Neural cell (in vitro differentiated cells): ENCODE measurements around the gene AGO4. TPM values are rescaled to one million over a fixed set of nuclear protein-coding genes. Genes with fewer than 3 reads are reported as not detected.
"Not testable (repeated sequence)": the region's sequence is repeated elsewhere in the genome, so short reads cannot be mapped to it uniquely, and the experiment has no call there.

ENCODE experiments used
- H2AFZ ChIP-seq: fragments of 200-600, 300-800 bp; sonication (generic), shearing (Covaris generic); 2 replicates; pipeline ENCODE4 v1.6.0; 2014; ENCODE audit warnings: low read depth, mild to moderate bottlenecking, antibody characterized with exemption, low read length, moderate library complexity
- H3F3A ChIP-seq: fragments of 200-600 bp; shearing (Covaris generic); 2 replicates; pipeline ENCODE4 v1.6.1; 2016; ENCODE audit warnings: mild to moderate bottlenecking, moderate library complexity, mixed read lengths, antibody characterized with exemption, low read length; ENCODE audit not compliant: insufficient read depth, poor library complexity, severe bottlenecking
- H3K27ac ChIP-seq: fragments of 200-600, 300-800 bp; sonication (generic), shearing (Covaris generic); 2 replicates; pipeline ENCODE4 v1.5.1; 2014; ENCODE audit warnings: mild to moderate bottlenecking, low read length, moderate library complexity
- H3K27me3 ChIP-seq: fragments of 300-800, 200-600 bp; sonication (generic), shearing (Covaris generic); 2 replicates; pipeline ENCODE4 v1.6.0; 2014; ENCODE audit warnings: mild to moderate bottlenecking, low read depth, low read length, moderate library complexity; ENCODE audit not compliant: insufficient read depth
- H3K36me3 ChIP-seq: fragments of 300-800, 200-600 bp; sonication (generic), shearing (Covaris generic); 2 replicates; pipeline ENCODE4 v1.5.1; 2014; ENCODE audit warnings: mild to moderate bottlenecking, antibody characterized with exemption, low read length, moderate library complexity; ENCODE audit not compliant: insufficient read depth
- H3K4me2 ChIP-seq: fragments of 300-800, 200-600 bp; sonication (generic), shearing (Covaris generic); 2 replicates; pipeline ENCODE4 v1.6.0; 2014; ENCODE audit warnings: mild to moderate bottlenecking, low read length
- H3K4me3 ChIP-seq: fragments of 300-800, 200-600 bp; sonication (generic), shearing (Covaris generic); 2 replicates; pipeline ENCODE4 v1.5.1; 2014; ENCODE audit warnings: mild to moderate bottlenecking, low read length, moderate library complexity
- H3K79me2 ChIP-seq: fragments of 200-600 bp; shearing (Covaris generic); replicated peaks from 2 replicates; pipeline ENCODE4 v1.6.0; 2014; ENCODE audit warnings: mild to moderate bottlenecking, low read length, moderate library complexity; ENCODE audit not compliant: insufficient read depth
- H3K9ac ChIP-seq: fragments of 300-800, 200-600 bp; sonication (generic), shearing (Covaris generic); 2 replicates; pipeline ENCODE4 v1.6.1; 2016; ENCODE audit warnings: mild to moderate bottlenecking, low read length, mixed read lengths
- H3K9me2 ChIP-seq: fragments of 200-600 bp; shearing (Covaris generic); 2 replicates; pipeline ENCODE4 v1.6.1; 2016; ENCODE audit warnings: mild to moderate bottlenecking, low read length, mixed read lengths; ENCODE audit not compliant: insufficient read depth
- H3K9me3 ChIP-seq: fragments of 200-600, 300-800 bp; sonication (generic), shearing (Covaris generic); 2 replicates; pipeline ENCODE4 v1.6.1; 2016; ENCODE audit warnings: mild to moderate bottlenecking, mixed run types, low read length, moderate library complexity, mixed read lengths
- H4K20me1 ChIP-seq: fragments of 200-600 bp; shearing (Covaris generic); 2 replicates; pipeline ENCODE4 v1.6.1; 2016; ENCODE audit warnings: mild to moderate bottlenecking, mixed run types; ENCODE audit not compliant: insufficient read depth
- MXI1 ChIP-seq: fragments of 450-650 bp; conservative IDR thresholded peaks from 2 replicates; pipeline ENCODE4 v1.6.1; 2014; ENCODE audit warnings: antibody characterized with exemption, mild to moderate bottlenecking; ENCODE audit not compliant: poor library complexity, severe bottlenecking
- RAD21 ChIP-seq: fragments of 450-650 bp; conservative IDR thresholded peaks from 2 replicates; pipeline ENCODE4 v1.6.1; 2014; ENCODE audit warnings: antibody characterized with exemption, mild to moderate bottlenecking, moderate library complexity
- SMC3 ChIP-seq: fragments of 450-650 bp; conservative IDR thresholded peaks from 2 replicates; pipeline ENCODE4 v1.6.1; 2014; ENCODE audit warnings: antibody characterized with exemption, mild to moderate bottlenecking, moderate library complexity; ENCODE audit not compliant: poor library complexity
- TAF1 ChIP-seq: IDR thresholded peaks from 2 replicates; pipeline ENCODE4 v1.6.1; 2012; ENCODE audit warnings: low read depth
- polyA plus RNA-seq: library from polyadenylated mRNA; depleted of rRNA; stranded (reverse); fragments of >200 nt; gene quantifications from 2 replicates; pipeline ENCODE4 v1.2.3, GENCODE V29; 2014
- TF ChIP-seq, protein P1 (sequence below): IDR thresholded peaks from 2 replicates; pipeline ENCODE4 v1.6.1; 2012; ENCODE audit warnings: borderline replicate concordance
- TF ChIP-seq, protein P2 (sequence below): fragments of 450-650 bp; IDR thresholded peaks from 2 replicates; pipeline ENCODE4 v1.5.1; 2014; ENCODE audit warnings: antibody characterized with exemption, mild to moderate bottlenecking, moderate library complexity; ENCODE audit not compliant: poor library complexity, severe bottlenecking

AGO4 gene
- polyA plus RNA-seq, 1 donor from 2014 or later: 51.9 TPM

GRCh38 chr1:35870651-35871309 is 63.0 kb downstream of the AGO4 start:
- Histone ChIP-seq H3F3A (no peaks in the 10 kb centered on the region), H3K9ac (no peak overlapping the region), H3K79me2 (no peaks in the 10 kb centered on the region), H3K27ac (no peak overlapping the region), H3K4me3 (no peak overlapping the region), H4K20me1 (no peaks in the 10 kb centered on the region), H3K27me3 (no peaks in the 10 kb centered on the region), H3K9me2 (no peaks in the 10 kb centered on the region), H3K4me2 (no peak overlapping the region), H3K36me3 (no peaks in the 10 kb centered on the region), H3K9me3 (no peaks in the 10 kb centered on the region), H2AFZ (no peak overlapping the region)
- TF ChIP-seq, protein P1, sequence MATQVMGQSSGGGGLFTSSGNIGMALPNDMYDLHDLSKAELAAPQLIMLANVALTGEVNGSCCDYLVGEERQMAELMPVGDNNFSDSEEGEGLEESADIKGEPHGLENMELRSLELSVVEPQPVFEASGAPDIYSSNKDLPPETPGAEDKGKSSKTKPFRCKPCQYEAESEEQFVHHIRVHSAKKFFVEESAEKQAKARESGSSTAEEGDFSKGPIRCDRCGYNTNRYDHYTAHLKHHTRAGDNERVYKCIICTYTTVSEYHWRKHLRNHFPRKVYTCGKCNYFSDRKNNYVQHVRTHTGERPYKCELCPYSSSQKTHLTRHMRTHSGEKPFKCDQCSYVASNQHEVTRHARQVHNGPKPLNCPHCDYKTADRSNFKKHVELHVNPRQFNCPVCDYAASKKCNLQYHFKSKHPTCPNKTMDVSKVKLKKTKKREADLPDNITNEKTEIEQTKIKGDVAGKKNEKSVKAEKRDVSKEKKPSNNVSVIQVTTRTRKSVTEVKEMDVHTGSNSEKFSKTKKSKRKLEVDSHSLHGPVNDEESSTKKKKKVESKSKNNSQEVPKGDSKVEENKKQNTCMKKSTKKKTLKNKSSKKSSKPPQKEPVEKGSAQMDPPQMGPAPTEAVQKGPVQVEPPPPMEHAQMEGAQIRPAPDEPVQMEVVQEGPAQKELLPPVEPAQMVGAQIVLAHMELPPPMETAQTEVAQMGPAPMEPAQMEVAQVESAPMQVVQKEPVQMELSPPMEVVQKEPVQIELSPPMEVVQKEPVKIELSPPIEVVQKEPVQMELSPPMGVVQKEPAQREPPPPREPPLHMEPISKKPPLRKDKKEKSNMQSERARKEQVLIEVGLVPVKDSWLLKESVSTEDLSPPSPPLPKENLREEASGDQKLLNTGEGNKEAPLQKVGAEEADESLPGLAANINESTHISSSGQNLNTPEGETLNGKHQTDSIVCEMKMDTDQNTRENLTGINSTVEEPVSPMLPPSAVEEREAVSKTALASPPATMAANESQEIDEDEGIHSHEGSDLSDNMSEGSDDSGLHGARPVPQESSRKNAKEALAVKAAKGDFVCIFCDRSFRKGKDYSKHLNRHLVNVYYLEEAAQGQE: no peak
- TF ChIP-seq, protein P2, sequence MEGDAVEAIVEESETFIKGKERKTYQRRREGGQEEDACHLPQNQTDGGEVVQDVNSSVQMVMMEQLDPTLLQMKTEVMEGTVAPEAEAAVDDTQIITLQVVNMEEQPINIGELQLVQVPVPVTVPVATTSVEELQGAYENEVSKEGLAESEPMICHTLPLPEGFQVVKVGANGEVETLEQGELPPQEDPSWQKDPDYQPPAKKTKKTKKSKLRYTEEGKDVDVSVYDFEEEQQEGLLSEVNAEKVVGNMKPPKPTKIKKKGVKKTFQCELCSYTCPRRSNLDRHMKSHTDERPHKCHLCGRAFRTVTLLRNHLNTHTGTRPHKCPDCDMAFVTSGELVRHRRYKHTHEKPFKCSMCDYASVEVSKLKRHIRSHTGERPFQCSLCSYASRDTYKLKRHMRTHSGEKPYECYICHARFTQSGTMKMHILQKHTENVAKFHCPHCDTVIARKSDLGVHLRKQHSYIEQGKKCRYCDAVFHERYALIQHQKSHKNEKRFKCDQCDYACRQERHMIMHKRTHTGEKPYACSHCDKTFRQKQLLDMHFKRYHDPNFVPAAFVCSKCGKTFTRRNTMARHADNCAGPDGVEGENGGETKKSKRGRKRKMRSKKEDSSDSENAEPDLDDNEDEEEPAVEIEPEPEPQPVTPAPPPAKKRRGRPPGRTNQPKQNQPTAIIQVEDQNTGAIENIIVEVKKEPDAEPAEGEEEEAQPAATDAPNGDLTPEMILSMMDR: no peak
- no peak for TF ChIP-seq MXI1

DNA sequence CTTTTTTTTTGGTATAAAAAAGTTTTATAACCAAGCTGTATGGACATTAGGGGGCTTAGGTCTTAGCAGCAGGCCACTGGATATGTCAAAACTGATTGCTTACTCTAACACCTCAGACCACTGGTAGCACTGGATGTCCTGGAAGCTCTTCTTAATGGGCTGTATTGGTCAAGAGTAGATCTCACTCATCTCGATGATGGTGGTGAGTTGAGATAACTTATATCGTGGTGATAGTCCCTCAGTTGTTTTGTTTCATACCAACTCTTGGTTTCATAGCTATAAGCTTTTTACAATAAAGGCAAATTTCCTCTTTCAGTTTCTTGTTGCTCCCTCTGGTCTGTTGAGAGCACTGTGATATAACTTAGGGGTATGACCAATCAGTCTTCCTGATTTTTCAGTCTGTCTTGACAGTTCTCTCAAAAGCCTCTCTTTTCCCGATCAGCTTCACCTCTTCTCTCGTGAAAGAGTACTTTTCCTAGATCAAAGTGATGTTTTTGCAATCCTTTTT is 65.5 kb downstream of the AGO4 start:
- TF ChIP-seq RAD21: no peak
- no peak for TF ChIP-seq TAF1
- TF ChIP-seq SMC3: no peak
- TF ChIP-seq, protein P2: no peak
- Histone ChIP-seq H3K4me3 (no peak overlapping the region), H3F3A (no peaks in the 10 kb centered on the region), H3K79me2 (no peaks in the 10 kb centered on the region), H3K9me2 (no peaks in the 10 kb centered on the region), H3K36me3 (no peaks in the 10 kb centered on the region), H2AFZ (no peak overlapping the region), H3K27ac (no peak overlapping the region), H3K27me3 (no peaks in the 10 kb centered on the region), H3K9ac (no peak overlapping the region), H4K20me1 (no peaks in the 10 kb centered on the region), H3K4me2 (no peak overlapping the region), H3K9me3 (no peaks in the 10 kb centered on the region)

DNA sequence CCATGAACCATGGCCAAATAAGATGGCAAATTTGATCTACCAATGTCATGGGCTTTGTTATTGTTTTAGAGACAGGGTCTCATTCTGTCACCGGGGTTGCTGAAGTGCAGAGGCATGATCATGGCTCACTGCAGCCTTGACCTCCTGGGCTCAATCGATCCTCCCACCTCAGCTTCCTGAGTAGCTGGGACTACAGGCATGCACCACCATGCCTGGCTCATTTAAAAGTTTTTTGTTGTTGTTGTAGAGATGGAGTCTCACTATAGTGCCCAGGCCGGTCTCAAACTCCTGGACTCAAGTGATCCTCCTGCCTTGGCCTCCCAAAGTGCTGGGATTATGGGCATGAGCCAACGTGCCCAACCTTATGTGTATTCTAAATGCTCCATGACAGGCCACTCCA is 66.3 kb downstream of the AGO4 start:
- H3K4me2 ChIP-seq, H3K79me2 ChIP-seq, H2AFZ ChIP-seq, H3K9me3 ChIP-seq, H4K20me1 ChIP-seq, H3K27ac ChIP-seq, H3K9ac ChIP-seq, H3K4me3 ChIP-seq, H3K36me3 ChIP-seq, H3K9me2 ChIP-seq, H3F3A ChIP-seq, H3K27me3 ChIP-seq: not testable (repeated sequence)
